Smooth muscle cell (in vitro differentiated cells): ENCODE data around the gene CAT. TPM values are rescaled to one million over a fixed set of nuclear protein-coding genes. Genes with fewer than 3 reads are reported as not detected.

Source experiments
- DNase-seq: peaks from one replicate; lab custom pipeline; 2025; ENCODE audit not compliant: unreplicated experiment; lab: John Stamatoyannopoulos, UW
- H2AFZ ChIP-seq: fragments of 200-600 bp; sonication (generic); 2 replicates; pipeline ENCODE4 v1.6.0; 2016; ENCODE audit warnings: antibody characterized with exemption, low read depth, mild to moderate bottlenecking
- H3F3A ChIP-seq: fragments of 200-600 bp; sonication (generic); 2 replicates; pipeline ENCODE4 v1.6.0; 2017; ENCODE audit warnings: antibody characterized with exemption, low read depth
- H3K27ac ChIP-seq: fragments of 200-600 bp; sonication (generic); 2 replicates; pipeline ENCODE4 v1.5.1; 2016; ENCODE audit warnings: low read depth, mild to moderate bottlenecking
- H3K27me3 ChIP-seq: fragments of 200-600 bp; sonication (generic); 2 replicates; pipeline ENCODE4 v1.6.1; 2016; ENCODE audit warnings: low read depth, mild to moderate bottlenecking
- H3K36me3 ChIP-seq: fragments of 200-600 bp; sonication (generic); 2 replicates; pipeline ENCODE4 v1.5.1; 2016; ENCODE audit warnings: low read depth
- H3K4me1 ChIP-seq: fragments of 200-600 bp; sonication (generic); 2 replicates; pipeline ENCODE4 v1.5.1; 2016; ENCODE audit warnings: low read depth
- H3K4me2 ChIP-seq: fragments of 200-600 bp; sonication (generic); 2 replicates; pipeline ENCODE4 v1.6.0; 2016; ENCODE audit warnings: mild to moderate bottlenecking
- H3K4me3 ChIP-seq: fragments of 200-600 bp; sonication (generic); 2 replicates; pipeline ENCODE4 v1.5.1; 2016; ENCODE audit warnings: mild to moderate bottlenecking
- H3K79me2 ChIP-seq: fragments of 200-600 bp; sonication (generic); 2 replicates; pipeline ENCODE4 v1.6.0; 2016; ENCODE audit warnings: low read depth, mild to moderate bottlenecking
- H3K9ac ChIP-seq: fragments of 200-600 bp; sonication (generic); 2 replicates; pipeline ENCODE4 v1.6.0; 2016; ENCODE audit warnings: low read depth
- H3K9me3 ChIP-seq: fragments of 200-600 bp; sonication (generic); replicated peaks from 2 replicates; pipeline ENCODE4 v1.5.1; 2016; ENCODE audit warnings: low read depth
- H4K20me1 ChIP-seq: fragments of 200-600 bp; sonication (generic); 2 replicates; pipeline ENCODE4 v1.6.0; 2016; ENCODE audit warnings: low read depth
- WGBS: methylation state at CpG from one replicate; pipeline ENCODE4 v1.1.7; 2016; ENCODE audit warnings: low lambda C conversion rate; 5-methylcytosine and 5-hydroxymethylcytosine counted together
- polyA plus RNA-seq: library from polyadenylated mRNA; unstranded; fragments of >200 nt; fragmentation: Nextera tagmentation; extraction: Ambion mirVana; gene quantifications from 2 replicates; pipeline ENCODE4 v1.2.1, GENCODE V29; 2016
- total RNA-seq: library from RNA; depleted of rRNA; stranded (reverse); fragments of >200 nt; gene quantifications from 2 replicates; pipeline ENCODE4 v1.2.3, GENCODE V29; 2014
- TF ChIP-seq, protein P1 (sequence below): fragments of 200-600 bp; sonication (generic); IDR thresholded peaks from 2 replicates; pipeline ENCODE4 v1.5.1; 2017; ENCODE audit warnings: borderline replicate concordance, mild to moderate bottlenecking, antibody characterized with exemption; ENCODE audit not compliant: insufficient read depth, poor library complexity, severe bottlenecking

Gene CAT
- total and polyA plus RNA-seq, 2 experiments from 2014 or later, result not detected

DNA sequence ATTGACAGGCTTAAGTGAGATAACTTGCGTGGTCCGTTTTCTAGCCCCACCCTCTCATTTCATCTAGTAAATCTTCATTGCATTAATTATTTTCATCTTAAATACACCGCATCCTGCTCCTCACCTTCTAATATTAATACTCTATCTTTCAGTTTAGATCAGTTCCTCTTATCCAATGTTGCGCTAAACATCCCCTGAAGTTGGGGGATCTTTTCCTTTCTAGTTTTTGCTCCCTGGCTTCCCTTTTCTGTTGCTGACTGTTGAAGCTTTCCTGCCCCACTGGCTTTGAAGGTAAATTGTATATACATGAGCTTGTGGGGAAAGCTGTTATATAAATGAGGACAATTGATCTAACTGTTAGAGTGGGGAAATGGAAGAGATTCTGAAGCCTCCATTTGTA lies 7.2 kb downstream of the CAT start:
- no peaks in the 10 kb centered on the region for H3F3A ChIP-seq
- 84% methylated on average over 4 of the region's 4 CpGs for WGBS
- H3K9ac ChIP-seq, result no peak overlapping the region
- no peak overlapping the region for H3K27ac ChIP-seq
- no peaks in the 10 kb centered on the region for H3K4me1 ChIP-seq
- no peaks in the 10 kb centered on the region for H3K36me3 ChIP-seq
- H4K20me1 ChIP-seq, result no peaks in the 10 kb centered on the region
- peaks cover 29% of the 10 kb centered on the region for H3K27me3 ChIP-seq
- no peak overlapping the region for H2AFZ ChIP-seq
- no peak overlapping the region for H3K4me2 ChIP-seq
- H3K9me3 ChIP-seq, result no peaks in the 10 kb centered on the region
- H3K4me3 ChIP-seq, result no peak overlapping the region
- DNase-seq, result no peak
- no peaks in the 10 kb centered on the region for H3K79me2 ChIP-seq
- TF ChIP-seq, protein P1, sequence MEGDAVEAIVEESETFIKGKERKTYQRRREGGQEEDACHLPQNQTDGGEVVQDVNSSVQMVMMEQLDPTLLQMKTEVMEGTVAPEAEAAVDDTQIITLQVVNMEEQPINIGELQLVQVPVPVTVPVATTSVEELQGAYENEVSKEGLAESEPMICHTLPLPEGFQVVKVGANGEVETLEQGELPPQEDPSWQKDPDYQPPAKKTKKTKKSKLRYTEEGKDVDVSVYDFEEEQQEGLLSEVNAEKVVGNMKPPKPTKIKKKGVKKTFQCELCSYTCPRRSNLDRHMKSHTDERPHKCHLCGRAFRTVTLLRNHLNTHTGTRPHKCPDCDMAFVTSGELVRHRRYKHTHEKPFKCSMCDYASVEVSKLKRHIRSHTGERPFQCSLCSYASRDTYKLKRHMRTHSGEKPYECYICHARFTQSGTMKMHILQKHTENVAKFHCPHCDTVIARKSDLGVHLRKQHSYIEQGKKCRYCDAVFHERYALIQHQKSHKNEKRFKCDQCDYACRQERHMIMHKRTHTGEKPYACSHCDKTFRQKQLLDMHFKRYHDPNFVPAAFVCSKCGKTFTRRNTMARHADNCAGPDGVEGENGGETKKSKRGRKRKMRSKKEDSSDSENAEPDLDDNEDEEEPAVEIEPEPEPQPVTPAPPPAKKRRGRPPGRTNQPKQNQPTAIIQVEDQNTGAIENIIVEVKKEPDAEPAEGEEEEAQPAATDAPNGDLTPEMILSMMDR, result no peak

DNA sequence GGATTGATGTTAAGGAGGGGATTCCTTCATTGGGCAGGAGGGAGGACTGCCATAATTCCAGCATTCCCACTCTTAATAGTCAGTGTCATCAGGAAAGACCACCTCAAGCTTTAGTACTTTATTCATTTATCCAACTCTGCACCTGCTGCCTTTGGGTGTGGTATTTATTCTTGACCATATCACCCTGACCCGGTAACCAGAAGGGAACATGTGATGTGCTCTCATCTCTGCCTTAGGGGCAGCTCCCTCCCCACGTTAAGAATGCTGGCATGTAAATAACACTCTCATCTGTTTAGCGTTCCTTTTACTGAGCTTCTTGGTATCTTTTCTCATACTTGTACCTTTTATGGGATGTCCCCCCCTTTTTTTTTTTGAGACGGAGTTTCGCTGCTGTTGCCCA lies 7.7 kb downstream of the CAT start:
- Histone ChIP-seq H3F3A (no peaks in the 10 kb centered on the region), H3K36me3 (no peaks in the 10 kb centered on the region), H2AFZ (no peak overlapping the region), H3K27ac (no peak overlapping the region), H3K9ac (no peak overlapping the region), H3K4me3 (no peak overlapping the region), H3K4me2 (no peak overlapping the region), H3K4me1 (no peaks in the 10 kb centered on the region), H4K20me1 (no peaks in the 10 kb centered on the region), H3K27me3 (peaks cover 32% of the 10 kb centered on the region), H3K9me3 (no peaks in the 10 kb centered on the region), H3K79me2 (no peaks in the 10 kb centered on the region)
- WGBS, result 83% methylated on average over 5 of the region's 5 CpGs
- DNase-seq, result no peak
- TF ChIP-seq, protein P1, result no peak

DNA sequence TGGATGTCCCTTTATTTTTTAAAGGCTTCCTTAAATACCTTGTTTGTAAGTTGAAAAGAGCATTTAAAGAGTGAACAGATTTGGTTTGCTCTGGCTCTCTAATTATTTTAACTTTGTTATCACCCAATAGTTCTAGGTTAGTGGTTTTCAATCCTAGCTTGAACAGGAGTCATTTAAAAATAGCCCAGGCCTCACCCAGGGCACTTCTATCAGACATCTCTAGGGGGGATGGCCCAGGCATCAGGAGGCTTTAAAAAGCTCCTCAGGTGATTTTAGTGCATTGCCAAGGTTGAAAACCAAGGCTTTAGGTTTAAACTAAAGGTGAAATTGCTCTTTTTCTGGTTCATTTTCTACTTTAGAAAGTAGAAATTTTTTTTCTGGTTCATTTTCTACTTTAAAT lies 8.3 kb downstream of the CAT start:
- Histone ChIP-seq H3K36me3 (no peaks in the 10 kb centered on the region), H3K9ac (no peak overlapping the region), H3K27me3 (peaks cover 39% of the 10 kb centered on the region), H3K79me2 (no peaks in the 10 kb centered on the region), H3F3A (no peaks in the 10 kb centered on the region), H2AFZ (no peak overlapping the region), H3K4me3 (no peak overlapping the region), H3K27ac (no peak overlapping the region), H4K20me1 (no peaks in the 10 kb centered on the region), H3K4me2 (no peak overlapping the region), H3K4me1 (no peaks in the 10 kb centered on the region), H3K9me3 (no peaks in the 10 kb centered on the region)
- TF ChIP-seq, protein P1, result no peak
- no peak for DNase-seq

DNA sequence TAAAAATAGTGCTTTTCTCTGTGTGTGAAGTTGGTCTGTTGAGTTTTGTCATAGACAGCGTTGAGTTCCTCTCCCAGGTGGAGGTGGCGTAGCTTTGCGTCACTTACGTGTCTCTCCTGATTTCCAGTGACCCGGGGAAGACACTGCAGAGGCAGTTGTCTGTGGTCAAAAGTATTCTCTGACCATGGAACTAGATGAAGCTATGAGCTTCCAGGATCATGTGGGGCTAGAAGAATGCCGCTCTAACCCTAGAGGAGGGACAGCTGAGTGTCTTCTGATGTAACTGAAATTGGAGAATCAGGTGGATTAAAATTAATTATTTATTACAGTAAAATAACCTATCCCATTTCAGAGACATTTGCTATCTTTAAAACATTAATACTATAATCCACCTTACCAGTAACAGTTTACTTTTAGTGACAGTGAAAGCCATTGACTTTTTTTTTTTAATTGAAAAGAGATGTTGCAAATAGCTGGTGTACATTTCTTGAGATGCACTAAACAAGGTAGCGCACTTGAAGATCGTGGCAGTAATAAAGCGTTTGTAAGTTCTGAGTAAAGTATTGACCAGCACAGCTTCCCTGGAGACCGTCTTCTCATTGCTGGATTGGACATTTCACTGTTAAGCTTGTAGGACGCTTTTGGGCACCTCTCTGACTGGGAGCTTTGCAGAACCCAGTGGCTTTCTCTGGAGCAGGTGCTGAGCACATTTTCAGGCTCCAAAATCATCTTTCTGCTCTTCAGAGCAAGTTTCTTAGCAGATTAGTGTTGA lies 9.7 kb downstream of the CAT start:
- Histone ChIP-seq H3K4me3 (no peak overlapping the region), H4K20me1 (no peaks in the 10 kb centered on the region), H3K9me3 (no peaks in the 10 kb centered on the region), H3K27ac (no peak overlapping the region), H3K4me1 (no peaks in the 10 kb centered on the region), H3F3A (no peaks in the 10 kb centered on the region), H2AFZ (no peak overlapping the region), H3K27me3 (peaks cover 39% of the 10 kb centered on the region), H3K79me2 (no peaks in the 10 kb centered on the region), H3K4me2 (no peak overlapping the region), H3K9ac (no peak overlapping the region), H3K36me3 (no peaks in the 10 kb centered on the region)
- 91% methylated on average over 11 of the region's 11 CpGs for WGBS
- TF ChIP-seq, protein P1, result no peak
- no peak for DNase-seq
